GM19455 (cell line): Measurements from ENCODE around the gene GRK6.
"Not testable (repeated sequence)": the region's sequence is repeated elsewhere in the genome, so short reads cannot be mapped to it uniquely, and the experiment has no call there.

Experiments used
- ATAC-seq: cut with Tn5 transposase; IDR thresholded peaks from one replicate; pipeline ENCODE4 v1.9.1; 2021; ENCODE audit not compliant: unreplicated experiment

GRK6 gene

GRCh38 chr5:177483994-177484901, 57.8 kb downstream of the GRK6 start:
- ATAC-seq, result no peak

- no peak for ATAC-seq
These were observed 58.5 kb downstream of the GRK6 start for GRCh38 chr5:177484902-177485549.

- ATAC-seq, result not testable (repeated sequence)
These were observed 59.3 kb downstream of the GRK6 start for GRCh38 chr5:177485753-177486152.

GRCh38 chr5:177486256-177486655, 59.8 kb downstream of the GRK6 start:
- ATAC-seq, result no peak

- ATAC-seq, result no peak
These were observed 60.7 kb downstream of the GRK6 start for GRCh38 chr5:177487144-177487543.

- ATAC-seq, result no peak
These were observed 61.5 kb downstream of the GRK6 start for GRCh38 chr5:177487975-177488374.

- no peak for ATAC-seq
These were observed 62.7 kb downstream of the GRK6 start for GRCh38 chr5:177489119-177489716.

GRCh38 chr5:177490311-177490991, 64.0 kb downstream of the GRK6 start:
- no peak for ATAC-seq

GRCh38 chr5:177490992-177491391, 64.5 kb downstream of the GRK6 start:
- ATAC-seq, result no peak

- ATAC-seq, result no peak
These were observed 65.0 kb downstream of the GRK6 start for GRCh38 chr5:177491429-177491945.

- ATAC-seq, result no peak
These were observed 65.7 kb downstream of the GRK6 start for GRCh38 chr5:177491983-177492746.
